Measurements from ENCODE around the gene AQP9. TPM values are rescaled to one million over a fixed set of nuclear protein-coding genes. Genes with fewer than 3 reads are reported as not detected.
"Not testable (repeated sequence)": the region's sequence is repeated elsewhere in the genome, so short reads cannot be mapped to it uniquely, and the experiment has no call there.

AQP9 gene
- total RNA-seq, 2 donors from 2014 or later = 1.1 to 2.9 TPM

DNA sequence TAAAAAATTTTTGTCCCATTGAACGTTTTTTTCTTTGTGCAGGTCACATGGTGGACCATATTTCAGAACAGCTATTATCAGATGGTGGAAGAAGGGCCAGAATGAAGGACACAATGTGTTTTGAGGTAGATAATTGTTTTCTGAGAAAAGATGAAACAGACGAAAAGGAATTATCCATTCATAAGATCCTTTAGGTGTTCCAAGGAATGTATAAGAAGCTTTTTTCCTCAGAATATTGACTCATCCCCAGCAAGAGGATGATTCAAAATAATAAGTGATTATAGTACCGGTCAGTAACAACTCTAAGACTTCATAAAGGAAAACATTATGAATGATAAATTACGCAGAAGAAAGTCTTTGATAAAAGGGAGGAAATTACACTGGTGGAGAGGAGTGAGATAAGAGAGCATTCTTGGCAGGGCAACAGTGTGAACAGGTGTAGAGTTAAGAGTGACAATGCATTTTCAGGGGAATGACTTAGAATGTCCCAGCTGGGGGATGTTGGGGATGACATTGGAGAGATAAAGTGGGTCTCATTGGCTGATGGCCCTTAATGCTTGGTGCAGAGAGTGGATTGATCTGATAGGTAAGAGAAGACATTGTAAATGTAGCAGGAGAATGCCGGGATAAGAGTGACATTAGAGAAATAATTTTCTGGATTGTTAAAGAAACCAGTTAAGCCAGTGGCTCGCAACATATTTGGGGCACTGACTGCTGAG lies 27.0 kb upstream of the AQP9 start:
- DNase-seq (ENCODE audit: low spot score) = no peak
- H3K4me1 ChIP-seq = no peaks in the 10 kb centered on the region
- no peaks in the 10 kb centered on the region for H3K9me3 ChIP-seq
- no peaks in the 10 kb centered on the region for H3K27me3 ChIP-seq
- TF ChIP-seq CTCF (IDR thresholded peaks at IDR 0.05) = no peak
- H3K4me3 ChIP-seq = no peak overlapping the region
- H3K27ac ChIP-seq = no peak overlapping the region
- no peaks in the 10 kb centered on the region for H3K36me3 ChIP-seq

DNA sequence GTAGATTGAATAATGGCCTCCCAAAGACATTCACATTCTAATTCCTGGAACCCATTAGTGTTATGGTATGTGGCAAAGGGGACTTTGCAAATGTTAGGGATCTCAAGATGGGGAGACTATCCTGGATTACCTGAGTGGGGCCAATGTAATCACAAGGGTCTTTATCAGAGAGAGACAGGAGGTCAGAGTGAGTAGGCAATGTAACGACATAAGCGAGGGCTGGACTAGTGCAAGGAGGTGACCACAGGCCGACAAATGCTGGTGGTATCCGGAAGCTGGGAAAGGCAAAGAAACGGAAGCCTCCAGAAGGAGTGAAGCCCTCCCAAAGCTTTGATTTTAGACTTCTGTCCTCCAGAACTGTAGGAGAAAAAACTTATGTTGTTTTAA lies 26.5 kb upstream of the AQP9 start:
- no peaks in the 10 kb centered on the region for H3K36me3 ChIP-seq
- DNase-seq (ENCODE audit: low spot score) = no peak

GRCh38 chr15:58113358-58113757 lies 24.8 kb upstream of the AQP9 start:
- not testable (repeated sequence) for DNase-seq (ENCODE audit: low spot score); H3K4me3 ChIP-seq; H3K9me3 ChIP-seq; H3K27ac ChIP-seq; H3K36me3 ChIP-seq; H3K27me3 ChIP-seq; H3K4me1 ChIP-seq

More for the DNA sequence above, 26.5 kb upstream of the AQP9 start:
- H3K9me3 ChIP-seq = no peaks in the 10 kb centered on the region
- H3K4me3 ChIP-seq = no peak overlapping the region
- no peak for TF ChIP-seq CTCF (IDR thresholded peaks at IDR 0.05)
- no peaks in the 10 kb centered on the region for H3K4me1 ChIP-seq
- no peaks in the 10 kb centered on the region for H3K27me3 ChIP-seq
- no peak overlapping the region for H3K27ac ChIP-seq

- H3K27me3 ChIP-seq = no peaks in the 10 kb centered on the region
- no peaks in the 10 kb centered on the region for H3K4me1 ChIP-seq
- no peaks in the 10 kb centered on the region for H3K36me3 ChIP-seq
- DNase-seq (ENCODE audit: low spot score) = no peak
- H3K4me3 ChIP-seq = no peak overlapping the region
- no peak for TF ChIP-seq CTCF (IDR thresholded peaks at IDR 0.05)
- no peak overlapping the region for H3K27ac ChIP-seq
- no peaks in the 10 kb centered on the region for H3K9me3 ChIP-seq
Measured at GRCh38 chr15:58114388-58114787, 23.8 kb upstream of the AQP9 start.

DNA sequence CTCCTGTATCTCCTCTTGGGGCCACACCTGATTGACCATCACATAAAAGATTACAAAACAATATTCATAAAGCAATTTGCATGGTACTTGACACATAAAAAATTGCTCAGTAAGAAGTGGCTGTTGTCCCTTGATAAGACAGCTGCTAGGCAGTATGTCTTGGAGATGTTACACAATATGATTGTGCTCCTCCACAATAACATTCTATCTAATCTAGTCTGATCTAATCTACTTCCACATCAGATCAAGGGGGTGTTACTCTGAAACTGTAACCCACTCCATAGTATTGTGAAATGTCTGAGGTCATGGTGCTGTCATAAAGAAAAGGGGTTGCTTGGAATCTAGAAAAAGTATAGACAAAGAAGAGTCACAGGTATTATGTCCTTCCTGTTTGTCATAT lies 23.4 kb upstream of the AQP9 start:
- H3K9me3 ChIP-seq = no peaks in the 10 kb centered on the region
- H3K36me3 ChIP-seq = no peaks in the 10 kb centered on the region
- no peaks in the 10 kb centered on the region for H3K27me3 ChIP-seq
- TF ChIP-seq CTCF (IDR thresholded peaks at IDR 0.05) = no peak
- H3K4me1 ChIP-seq = no peaks in the 10 kb centered on the region
- DNase-seq (ENCODE audit: low spot score) = no peak
- H3K27ac ChIP-seq = no peak overlapping the region
- no peak overlapping the region for H3K4me3 ChIP-seq

- TF ChIP-seq CTCF (IDR thresholded peaks at IDR 0.05) = peak in 1 of 2 donors; percentile 46
- no peak for DNase-seq (ENCODE audit: low spot score)
- Histone ChIP-seq H3K9me3 (no peaks in the 10 kb centered on the region), H3K4me1 (no peaks in the 10 kb centered on the region), H3K27me3 (no peaks in the 10 kb centered on the region), H3K27ac (no peak overlapping the region), H3K4me3 (no peak overlapping the region), H3K36me3 (no peaks in the 10 kb centered on the region)
Measured at GRCh38 chr15:58115692-58116091, 22.5 kb upstream of the AQP9 start.

Measured in right atrium auricular region (tissue), 2 donors.